SK-N-SH treated with all-trans-retinoic acid at 6 μM for 48 hours (cell line): ENCODE results near the gene DCT.
"Not testable (repeated sequence)": the region's sequence is repeated elsewhere in the genome, so short reads cannot be mapped to it uniquely, and the experiment has no call there.

Source experiments
- ATAC-seq: fragments of 200-7000 bp; cut with Tn5 transposase; 3 replicates; pipeline ENCODE4 v1.9.1; 2020; ENCODE audit warnings: mild to moderate bottlenecking, moderate library complexity
- ARNTL ChIP-seq: fragments of 450-650 bp; formaldehyde crosslinking; IDR thresholded peaks from 2 replicates; pipeline ENCODE4 v1.5.0; 2020; ENCODE audit warnings: low read depth, mild to moderate bottlenecking, moderate library complexity, borderline replicate concordance
- BACH2 ChIP-seq: fragments of 250-450 bp; sonication (Bioruptor Pico); IDR thresholded peaks from 2 replicates; pipeline ENCODE4 v1.9.0; 2021; ENCODE audit warnings: mild to moderate bottlenecking, borderline replicate concordance
- CREB5 ChIP-seq: fragments of 250-450 bp; sonication (Bioruptor Pico); IDR thresholded peaks from 2 replicates; pipeline ENCODE4 v1.5.1; 2020; ENCODE audit warnings: low read depth, mild to moderate bottlenecking, moderate library complexity
- CSDC2 ChIP-seq: fragments of 250-450 bp; sonication (Bioruptor Pico); IDR thresholded peaks from 2 replicates; pipeline ENCODE4 v1.5.0; 2020; ENCODE audit warnings: mild to moderate bottlenecking, moderate library complexity
- GLIS3 ChIP-seq: fragments of 250-450 bp; sonication (Bioruptor Pico); IDR thresholded peaks from 2 replicates; pipeline ENCODE4 v1.5.0; 2020; ENCODE audit warnings: mild to moderate bottlenecking, moderate library complexity
- ISL1 ChIP-seq: fragments of 250-450 bp; sonication (Bioruptor Pico); IDR thresholded peaks from 2 replicates; pipeline ENCODE4 v2.1.2; 2022; ENCODE audit warnings: mild to moderate bottlenecking, moderate library complexity
- OSR1 ChIP-seq: fragments of 250-450 bp; sonication (Bioruptor Pico); IDR thresholded peaks from 2 replicates; pipeline ENCODE4 v1.8.0; 2022; ENCODE audit warnings: moderate library complexity, mild to moderate bottlenecking, inconsistent platforms
- PATZ1 ChIP-seq: fragments of 250-450 bp; sonication (Bioruptor Pico); IDR thresholded peaks from 2 replicates; pipeline ENCODE4 v1.8.0; 2020; ENCODE audit warnings: mild to moderate bottlenecking, moderate library complexity, borderline replicate concordance
- PPARA ChIP-seq: fragments of 250-450 bp; sonication (Bioruptor Pico); IDR thresholded peaks from 2 replicates; pipeline ENCODE4 v1.5.0; 2020; ENCODE audit warnings: mild to moderate bottlenecking, borderline replicate concordance
- RARB ChIP-seq: fragments of 250-450 bp; sonication (Bioruptor Pico); IDR thresholded peaks from 2 replicates; pipeline ENCODE4 v1.8.0; 2021; ENCODE audit warnings: mild to moderate bottlenecking, moderate library complexity
- SNAI2 ChIP-seq: fragments of 250-450 bp; sonication (Bioruptor Pico); IDR thresholded peaks from 2 replicates; pipeline ENCODE4 v1.5.0; 2020; ENCODE audit warnings: mild to moderate bottlenecking, moderate library complexity
- TCF4 ChIP-seq: fragments of 250-450 bp; sonication (Bioruptor Pico); IDR thresholded peaks from 2 replicates; pipeline ENCODE4 v1.8.0; 2021; ENCODE audit warnings: mild to moderate bottlenecking, moderate library complexity, borderline replicate concordance
- TOX ChIP-seq: fragments of 250-450 bp; sonication (Bioruptor Pico); IDR thresholded peaks from 2 replicates; pipeline ENCODE4 v1.8.0; 2021; ENCODE audit warnings: mild to moderate bottlenecking, moderate library complexity, borderline replicate concordance
- TSHZ2 ChIP-seq: fragments of 250-450 bp; sonication (Bioruptor Pico); IDR thresholded peaks from 2 replicates; pipeline ENCODE4 v1.5.0; 2020; ENCODE audit warnings: mild to moderate bottlenecking, moderate library complexity
- ZC3H10 ChIP-seq: fragments of 250-450 bp; sonication (Bioruptor Pico); IDR thresholded peaks from 2 replicates; pipeline ENCODE4 v1.5.1; 2021; ENCODE audit warnings: mild to moderate bottlenecking, moderate library complexity
- ZFP30 ChIP-seq: fragments of 450-650 bp; formaldehyde crosslinking; IDR thresholded peaks from 2 replicates; pipeline ENCODE4 v1.5.0; 2022; ENCODE audit warnings: mild to moderate bottlenecking, moderate library complexity
- ZNF565 ChIP-seq: fragments of 450-650 bp; formaldehyde crosslinking; conservative IDR thresholded peaks from 2 replicates; pipeline ENCODE4 v1.5.0; 2020; ENCODE audit warnings: low read depth, mild to moderate bottlenecking, moderate library complexity
- ZNF70 ChIP-seq: fragments of 450-650 bp; formaldehyde crosslinking; IDR thresholded peaks from 2 replicates; pipeline ENCODE4 v1.5.0; 2020; ENCODE audit warnings: mild to moderate bottlenecking, moderate library complexity
- ZNF8 ChIP-seq: fragments of 450-650 bp; formaldehyde crosslinking; IDR thresholded peaks from 2 replicates; pipeline ENCODE4 v1.5.0; 2020; ENCODE audit warnings: mild to moderate bottlenecking, moderate library complexity
- TF ChIP-seq, protein P1 (sequence below): fragments of 250-450 bp; sonication (Bioruptor Pico); IDR thresholded peaks from 2 replicates; pipeline ENCODE4 v1.8.0; 2021; ENCODE audit warnings: low read depth, mild to moderate bottlenecking, moderate library complexity, borderline replicate concordance
- TF ChIP-seq, protein P2 (sequence below): fragments of 250-450 bp; sonication (Bioruptor Pico); IDR thresholded peaks from 2 replicates; pipeline ENCODE4 v1.5.1; 2021; ENCODE audit warnings: mild to moderate bottlenecking, moderate library complexity

The DCT gene

GRCh38 chr13:94479616-94480015 is at the start of gene DCT:
TSS of gene DCT (minus strand) at chr13:94479682. CDS start at chr13:94479255, 427 bp downstream.
- no peak for ATAC-seq
- TF ChIP-seq TCF4 (CRISPR knock-in tag) = no peak
- no peak for TF ChIP-seq ZNF70
- TF ChIP-seq TOX (CRISPR knock-in tag) = no peak
- no peak for TF ChIP-seq ZFP30 (CRISPR knock-in tag)
- TF ChIP-seq, protein P1, sequence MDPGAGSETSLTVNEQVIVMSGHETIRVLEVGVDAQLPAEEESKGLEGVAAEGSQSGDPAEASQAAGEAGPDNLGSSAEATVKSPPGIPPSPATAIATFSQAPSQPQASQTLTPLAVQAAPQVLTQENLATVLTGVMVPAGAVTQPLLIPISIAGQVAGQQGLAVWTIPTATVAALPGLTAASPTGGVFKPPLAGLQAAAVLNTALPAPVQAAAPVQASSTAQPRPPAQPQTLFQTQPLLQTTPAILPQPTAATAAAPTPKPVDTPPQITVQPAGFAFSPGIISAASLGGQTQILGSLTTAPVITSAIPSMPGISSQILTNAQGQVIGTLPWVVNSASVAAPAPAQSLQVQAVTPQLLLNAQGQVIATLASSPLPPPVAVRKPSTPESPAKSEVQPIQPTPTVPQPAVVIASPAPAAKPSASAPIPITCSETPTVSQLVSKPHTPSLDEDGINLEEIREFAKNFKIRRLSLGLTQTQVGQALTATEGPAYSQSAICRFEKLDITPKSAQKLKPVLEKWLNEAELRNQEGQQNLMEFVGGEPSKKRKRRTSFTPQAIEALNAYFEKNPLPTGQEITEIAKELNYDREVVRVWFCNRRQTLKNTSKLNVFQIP = no peak
- TF ChIP-seq TSHZ2 (CRISPR knock-in tag) = no peak
- TF ChIP-seq, all 23 proteins: peak for 0

GRCh38 chr13:94526956-94527355 is 47.5 kb upstream of the DCT start:
- not testable (repeated sequence) for ATAC-seq

- ATAC-seq = no peak
- TF ChIP-seq TSHZ2 (CRISPR knock-in tag) (no peak), ZNF565 (CRISPR knock-in tag) (no peak), ZNF8 (no peak), OSR1 (CRISPR knock-in tag) (no peak), CSDC2 (no peak), TOX (CRISPR knock-in tag) (no peak), ZNF70 (no peak), SNAI2 (no peak), ARNTL (CRISPR knock-in tag) (no peak), GLIS3 (CRISPR knock-in tag) (no peak), ZC3H10 (CRISPR knock-in tag) (no peak), ZFP30 (CRISPR knock-in tag) (no peak), ISL1 (no peak), PPARA (CRISPR knock-in tag) (no peak), BACH2 (CRISPR knock-in tag) (no peak), PATZ1 (CRISPR knock-in tag) (no peak), CREB5 (CRISPR knock-in tag) (no peak), RARB (CRISPR knock-in tag) (no peak)
- TF ChIP-seq, protein P1 = no peak
- TF ChIP-seq, protein P2, sequence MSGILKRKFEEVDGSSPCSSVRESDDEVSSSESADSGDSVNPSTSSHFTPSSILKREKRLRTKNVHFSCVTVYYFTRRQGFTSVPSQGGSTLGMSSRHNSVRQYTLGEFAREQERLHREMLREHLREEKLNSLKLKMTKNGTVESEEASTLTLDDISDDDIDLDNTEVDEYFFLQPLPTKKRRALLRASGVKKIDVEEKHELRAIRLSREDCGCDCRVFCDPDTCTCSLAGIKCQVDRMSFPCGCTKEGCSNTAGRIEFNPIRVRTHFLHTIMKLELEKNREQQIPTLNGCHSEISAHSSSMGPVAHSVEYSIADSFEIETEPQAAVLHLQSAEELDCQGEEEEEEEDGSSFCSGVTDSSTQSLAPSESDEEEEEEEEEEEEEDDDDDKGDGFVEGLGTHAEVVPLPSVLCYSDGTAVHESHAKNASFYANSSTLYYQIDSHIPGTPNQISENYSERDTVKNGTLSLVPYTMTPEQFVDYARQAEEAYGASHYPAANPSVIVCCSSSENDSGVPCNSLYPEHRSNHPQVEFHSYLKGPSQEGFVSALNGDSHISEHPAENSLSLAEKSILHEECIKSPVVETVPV (CRISPR knock-in tag) = no peak
Measured at GRCh38 chr13:94525781-94526180, 46.3 kb upstream of the DCT start.
